PFSK-1 (cell line): ENCODE measurements around the gene MSLN.

Source experiments
- FOXP2 ChIP-seq: optimal IDR thresholded peaks from 2 replicates; pipeline ENCODE3; 2011; ENCODE audit warnings: borderline replicate concordance, control low read depth, inconsistent platforms; ENCODE audit not compliant: insufficient read depth; ENCODE audit errors: extremely low read length, extremely low read depth
- POLR2AphosphoS5 ChIP-seq: IDR thresholded peaks from 2 replicates; pipeline ENCODE4 v1.6.1; 2012; ENCODE audit warnings: low read depth, mild to moderate bottlenecking, control low read depth, low read length, moderate library complexity
- SIN3A ChIP-seq: IDR thresholded peaks from 2 replicates; pipeline ENCODE4 v1.6.1; 2012; ENCODE audit warnings: mild to moderate bottlenecking, low read length, moderate library complexity, borderline replicate concordance; ENCODE audit not compliant: insufficient read depth
- TAF1 ChIP-seq: IDR thresholded peaks from 2 replicates; pipeline ENCODE4 v1.6.1; 2012; ENCODE audit warnings: low read length, control low read depth, borderline replicate concordance; ENCODE audit not compliant: insufficient read depth
- TF ChIP-seq, protein P1 (sequence below), 2 experiments: IDR thresholded peaks; 2 replicates each; pipeline versions ENCODE4 v1.6.1 to v1.8.0; 2011 to 2012; ENCODE audit warnings: low read depth in 2 of 2, low read length in 2 of 2, control low read depth in 1 of 2, inconsistent platforms in 1 of 2, mild to moderate bottlenecking in 1 of 2, moderate library complexity in 1 of 2; ENCODE audit not compliant: insufficient read depth in 1 of 2

Gene MSLN

GRCh38 chr16:722835-723633 is 37.5 kb upstream of the MSLN start:
- TF ChIP-seq, protein P1, sequence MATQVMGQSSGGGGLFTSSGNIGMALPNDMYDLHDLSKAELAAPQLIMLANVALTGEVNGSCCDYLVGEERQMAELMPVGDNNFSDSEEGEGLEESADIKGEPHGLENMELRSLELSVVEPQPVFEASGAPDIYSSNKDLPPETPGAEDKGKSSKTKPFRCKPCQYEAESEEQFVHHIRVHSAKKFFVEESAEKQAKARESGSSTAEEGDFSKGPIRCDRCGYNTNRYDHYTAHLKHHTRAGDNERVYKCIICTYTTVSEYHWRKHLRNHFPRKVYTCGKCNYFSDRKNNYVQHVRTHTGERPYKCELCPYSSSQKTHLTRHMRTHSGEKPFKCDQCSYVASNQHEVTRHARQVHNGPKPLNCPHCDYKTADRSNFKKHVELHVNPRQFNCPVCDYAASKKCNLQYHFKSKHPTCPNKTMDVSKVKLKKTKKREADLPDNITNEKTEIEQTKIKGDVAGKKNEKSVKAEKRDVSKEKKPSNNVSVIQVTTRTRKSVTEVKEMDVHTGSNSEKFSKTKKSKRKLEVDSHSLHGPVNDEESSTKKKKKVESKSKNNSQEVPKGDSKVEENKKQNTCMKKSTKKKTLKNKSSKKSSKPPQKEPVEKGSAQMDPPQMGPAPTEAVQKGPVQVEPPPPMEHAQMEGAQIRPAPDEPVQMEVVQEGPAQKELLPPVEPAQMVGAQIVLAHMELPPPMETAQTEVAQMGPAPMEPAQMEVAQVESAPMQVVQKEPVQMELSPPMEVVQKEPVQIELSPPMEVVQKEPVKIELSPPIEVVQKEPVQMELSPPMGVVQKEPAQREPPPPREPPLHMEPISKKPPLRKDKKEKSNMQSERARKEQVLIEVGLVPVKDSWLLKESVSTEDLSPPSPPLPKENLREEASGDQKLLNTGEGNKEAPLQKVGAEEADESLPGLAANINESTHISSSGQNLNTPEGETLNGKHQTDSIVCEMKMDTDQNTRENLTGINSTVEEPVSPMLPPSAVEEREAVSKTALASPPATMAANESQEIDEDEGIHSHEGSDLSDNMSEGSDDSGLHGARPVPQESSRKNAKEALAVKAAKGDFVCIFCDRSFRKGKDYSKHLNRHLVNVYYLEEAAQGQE (IDR thresholded peaks at IDR 0.05; ENCODE audit: insufficient read depth in 1 of 2, low read depth in 2 of 2, low read length in 2 of 2): no peak

GRCh38 chr16:723695-724094 is 36.8 kb upstream of the MSLN start:
- TF ChIP-seq FOXP2: no peak
- TF ChIP-seq, protein P1 (IDR thresholded peaks at IDR 0.05; ENCODE audit: insufficient read depth in 1 of 2, low read depth in 2 of 2, low read length in 2 of 2): no peak
- TF ChIP-seq SIN3A: no peak
- no peak for TF ChIP-seq TAF1
- TF ChIP-seq POLR2AphosphoS5: no peak

- TF ChIP-seq SIN3A (no peak), FOXP2 (no peak), POLR2AphosphoS5 (no peak), TAF1 (no peak)
- TF ChIP-seq, protein P1 (IDR thresholded peaks at IDR 0.05; ENCODE audit: insufficient read depth in 1 of 2, low read depth in 2 of 2, low read length in 2 of 2): no peak
Observed at GRCh38 chr16:724188-725040, 36.1 kb upstream of the MSLN start.

- TF ChIP-seq, protein P1 (IDR thresholded peaks at IDR 0.05; ENCODE audit: insufficient read depth in 1 of 2, low read depth in 2 of 2, low read length in 2 of 2): no peak
- no peak for TF ChIP-seq POLR2AphosphoS5
- TF ChIP-seq SIN3A: no peak
- TF ChIP-seq TAF1: no peak
- no peak for TF ChIP-seq FOXP2
Observed at GRCh38 chr16:725041-725376, 35.5 kb upstream of the MSLN start.
